K562 (cell line): Measurements from ENCODE around the gene FFAR1. TPM values are rescaled to one million over a fixed set of nuclear protein-coding genes. Genes with fewer than 3 reads are reported as not detected.
A peak's percentile ranks its signal among the peaks of the same experiment; 100 is the strongest.

Source experiments
- ATF3 ChIP-seq, 2 experiments: fragments of 450-650 bp in 1 of 2; sonication (generic) in 1 of 2; formaldehyde crosslinking in 1 of 2; IDR thresholded peaks in 1 of 2; conservative IDR thresholded peaks in 1 of 2; 2 replicates each; pipeline versions ENCODE4 v1.6.1 to v1.8.1; 2016 to 2023; ENCODE audit warnings: mild to moderate bottlenecking in 2 of 2, moderate library complexity in 2 of 2, inconsistent platforms in 1 of 2, missing genetic modification reagents in 1 of 2
- BCLAF1 ChIP-seq, 2 experiments: fragments of 450-650 bp in 1 of 2; IDR thresholded peaks; 2 replicates each; pipeline ENCODE4 v1.6.1; 2011 to 2017; ENCODE audit warnings: low read depth in 2 of 2, antibody characterized with exemption in 1 of 2, borderline replicate concordance in 1 of 2, low read length in 1 of 2, mild to moderate bottlenecking in 1 of 2, mixed read lengths in 1 of 2; ENCODE audit not compliant: control insufficient read depth in 1 of 2
- HIVEP1 ChIP-seq: fragments of 250-450 bp; sonication (Bioruptor Pico); IDR thresholded peaks from 2 replicates; pipeline ENCODE4 v1.4.0; 2020; ENCODE audit warnings: mild to moderate bottlenecking
- MAFK ChIP-seq: IDR thresholded peaks from 2 replicates; pipeline ENCODE4 v1.6.1; 2011; ENCODE audit warnings: low read length, improper control_type of control experiment
- MTF1 ChIP-seq: fragments of 250-450 bp; sonication (Bioruptor Pico); IDR thresholded peaks from 2 replicates; pipeline ENCODE4 v1.9.0; 2021; ENCODE audit warnings: moderate library complexity, mild to moderate bottlenecking, inconsistent platforms, borderline replicate concordance
- NONO ChIP-seq, 2 experiments: fragments of 200-400 bp in 1 of 2; fragments of 450-650 bp in 1 of 2; formaldehyde crosslinking in 1 of 2; IDR thresholded peaks; 2 replicates each; pipeline ENCODE4 v1.6.1; 2017; ENCODE audit warnings: low read depth in 2 of 2, mild to moderate bottlenecking in 2 of 2, moderate library complexity in 2 of 2, low read length in 1 of 2
- PTRF ChIP-seq: fragments of 450-650 bp; IDR thresholded peaks from 2 replicates; pipeline ENCODE4 v1.6.1; 2016; ENCODE audit warnings: mild to moderate bottlenecking, missing genetic modification characterization, missing compliant biosample characterization
- ZNF133 ChIP-seq: fragments of 250-450 bp; sonication (Bioruptor Pico); IDR thresholded peaks from 2 replicates; pipeline ENCODE4 v1.4.0; 2020; ENCODE audit warnings: mild to moderate bottlenecking
- ZNF609 ChIP-seq: sonication (generic); formaldehyde crosslinking; IDR thresholded peaks from 2 replicates; pipeline ENCODE4 v1.8.1; 2023; ENCODE audit warnings: missing genetic modification reagents, mild to moderate bottlenecking, borderline replicate concordance
- ZNF639 ChIP-seq, 2 experiments: fragments of 200-800 bp in 1 of 2; sonication (Bioruptor generic) in 1 of 2; sonication (generic) in 1 of 2; formaldehyde crosslinking in 1 of 2; IDR thresholded peaks in 1 of 2; conservative IDR thresholded peaks in 1 of 2; 2 replicates each; pipeline versions ENCODE4 v1.5.0 to v1.6.1; 2016 to 2020; ENCODE audit warnings: missing compliant biosample characterization in 1 of 2, missing genetic modification characterization in 1 of 2, missing genetic modification reagents in 1 of 2
- ZNF764 ChIP-seq: fragments of 250-450 bp; sonication (Bioruptor Pico); IDR thresholded peaks from 2 replicates; pipeline ENCODE4 v1.4.0; 2020; ENCODE audit warnings: low read depth, mild to moderate bottlenecking, moderate library complexity
- polyA plus RNA-seq, 8 experiments: library from polyadenylated mRNA; depleted of rRNA in 4 of 8; stranded (reverse) in 5 of 8; unstranded in 3 of 8; fragments of >200 nt; fragmentation: Nextera tagmentation in 2 of 8; fragmentation: Illumina TruSeq in 1 of 8; extraction: Ambion mirVana in 2 of 8; extraction: Trizol in 1 of 8; gene quantifications; 2 replicates each; pipeline versions ENCODE4 v1.2.1 to v1.2.3, GENCODE V29; 2011 to 2014; ENCODE audit warnings: inconsistent platforms in 1 of 8, missing spikeins in 1 of 8
- total RNA-seq, 7 experiments: library from RNA; depleted of rRNA in 6 of 7; stranded (reverse); fragments of >200 nt in 6 of 7; fragmentation: Illumina TruSeq in 2 of 7; extraction: Trizol in 2 of 7; gene quantifications; 2 replicates each; pipeline versions ENCODE4 v1.2.1 to v1.2.3, GENCODE V29; 2011 to 2021; ENCODE audit warnings: low replicate concordance in 1 of 7

FFAR1 gene
- total and polyA plus RNA-seq, 9 of the 15 experiments (the other 6 are each of a cell fraction or from before 2014, with no cell fraction given), result not detected

- TF ChIP-seq ZNF764 (CRISPR knock-in tag) (no peak), MAFK (no peak), PTRF (peak; percentile 5; the same call in 1 of the 2 replicates), ZNF133 (CRISPR knock-in tag) (no peak), ZNF609 (CRISPR knock-in tag) (no peak), ZNF639 (CRISPR knock-in tag; conservative IDR thresholded peaks at IDR 0.05 in 1 of 2, IDR thresholded peaks at IDR 0.05 in 1 of 2) (peak in 1 of 2 experiments; percentile 77; a peak in 2 of 4 replicates), BCLAF1 (IDR thresholded peaks at IDR 0.05; ENCODE audit: borderline replicate concordance in 1 of 2, control insufficient read depth in 1 of 2, low read depth in 2 of 2, low read length in 1 of 2) (no peak), MTF1 (CRISPR knock-in tag) (no peak), NONO (IDR thresholded peaks at IDR 0.05; ENCODE audit: low read depth in 2 of 2, low read length in 1 of 2) (peak in 1 of 2 experiments; percentile 68; a peak in 2 of 4 replicates), ATF3 (IDR thresholded peaks at IDR 0.05) (peak; percentile 25; the same call in 1 of the 2 replicates), ATF3 (CRISPR knock-in tag; conservative IDR thresholded peaks at IDR 0.05) (no peak), HIVEP1 (peak; percentile 81; the same call in 1 of the 2 replicates)
Measured at GRCh38 chr19:35309481-35310279, 38.0 kb upstream of the FFAR1 start (continued).
